DOHH2 (cell line): ENCODE measurements around the gene GASK1B.

Experiments used
- EZH2phosphoT487 ChIP-seq: fragments of 200-600 bp; sonication (generic); IDR thresholded peaks from 2 replicates; pipeline ENCODE4 v1.6.1; 2017; ENCODE audit warnings: borderline replicate concordance, mild to moderate bottlenecking, antibody characterized with exemption, low read length, moderate library complexity, mixed read lengths
- TF ChIP-seq, protein P1 (sequence below): fragments of 200-600 bp; sonication (generic); IDR thresholded peaks from one replicate; pipeline ENCODE4 v1.5.1; 2014; ENCODE audit warnings: antibody characterized with exemption, mild to moderate bottlenecking, low read depth, low read length; ENCODE audit not compliant: poor library complexity, severe bottlenecking

DNA sequence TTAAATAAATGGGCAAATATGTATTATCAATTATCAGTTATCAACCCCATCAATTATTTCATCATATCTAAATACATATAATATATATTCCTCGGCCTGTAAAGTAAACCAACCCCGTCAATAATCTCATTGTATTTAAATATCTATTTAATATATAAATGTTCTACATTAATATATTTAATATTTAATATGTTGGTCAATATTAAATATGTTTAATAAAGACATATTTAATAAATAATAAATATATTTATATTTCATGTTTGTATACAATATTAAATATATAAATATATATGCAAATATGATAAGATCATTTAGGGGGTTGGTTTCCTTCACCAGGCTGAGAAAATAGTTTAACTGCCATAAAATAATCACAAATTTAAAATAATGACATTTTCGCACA lies 31.1 kb upstream of the GASK1B start:
- TF ChIP-seq, protein P1, sequence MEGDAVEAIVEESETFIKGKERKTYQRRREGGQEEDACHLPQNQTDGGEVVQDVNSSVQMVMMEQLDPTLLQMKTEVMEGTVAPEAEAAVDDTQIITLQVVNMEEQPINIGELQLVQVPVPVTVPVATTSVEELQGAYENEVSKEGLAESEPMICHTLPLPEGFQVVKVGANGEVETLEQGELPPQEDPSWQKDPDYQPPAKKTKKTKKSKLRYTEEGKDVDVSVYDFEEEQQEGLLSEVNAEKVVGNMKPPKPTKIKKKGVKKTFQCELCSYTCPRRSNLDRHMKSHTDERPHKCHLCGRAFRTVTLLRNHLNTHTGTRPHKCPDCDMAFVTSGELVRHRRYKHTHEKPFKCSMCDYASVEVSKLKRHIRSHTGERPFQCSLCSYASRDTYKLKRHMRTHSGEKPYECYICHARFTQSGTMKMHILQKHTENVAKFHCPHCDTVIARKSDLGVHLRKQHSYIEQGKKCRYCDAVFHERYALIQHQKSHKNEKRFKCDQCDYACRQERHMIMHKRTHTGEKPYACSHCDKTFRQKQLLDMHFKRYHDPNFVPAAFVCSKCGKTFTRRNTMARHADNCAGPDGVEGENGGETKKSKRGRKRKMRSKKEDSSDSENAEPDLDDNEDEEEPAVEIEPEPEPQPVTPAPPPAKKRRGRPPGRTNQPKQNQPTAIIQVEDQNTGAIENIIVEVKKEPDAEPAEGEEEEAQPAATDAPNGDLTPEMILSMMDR: no peak
- no peak for TF ChIP-seq EZH2phosphoT487
